Spleen (tissue), 13 donors: ENCODE measurements around the gene KIAA1614. TPM values are rescaled to one million over a fixed set of nuclear protein-coding genes. Genes with fewer than 3 reads are reported as not detected.

Experiments used
- DNase-seq: peaks from one replicate; pipeline ENCODE4 v3.0.0-alpha.2; 2020
- H3K27ac ChIP-seq, 8 donors: fragments of 200-600 bp; sonication (generic) in 7 of 8; 1 replicate in 4 of 8; 2 replicates in 4 of 8; pipeline versions ENCODE4 v1.5.0 to v1.8.0; 2016 to 2021; ENCODE audit warnings: inconsistent platforms in 4 of 8, mild to moderate bottlenecking in 4 of 8, moderate library complexity in 1 of 8
- H3K27me3 ChIP-seq, 7 donors: fragments of 200-600 bp; sonication (generic) in 6 of 7; replicated peaks in 1 of 7; 1 replicate in 4 of 7; 2 replicates in 3 of 7; pipeline versions ENCODE4 v1.5.0 to v1.8.0; 2016 to 2021; ENCODE audit warnings: inconsistent platforms in 3 of 7, mild to moderate bottlenecking in 1 of 7
- H3K36me3 ChIP-seq, 6 donors: fragments of 200-600 bp; sonication (generic) in 5 of 6; 1 replicate in 4 of 6; 2 replicates in 2 of 6; pipeline versions ENCODE4 v1.5.0 to v1.8.0; 2016 to 2021; ENCODE audit warnings: inconsistent platforms in 2 of 6
- H3K4me1 ChIP-seq, 6 donors: fragments of 200-600 bp; sonication (generic) in 5 of 6; 1 replicate in 3 of 6; 2 replicates in 3 of 6; pipeline versions ENCODE4 v1.5.0 to v1.8.0; 2016 to 2021; ENCODE audit warnings: inconsistent platforms in 3 of 6
- H3K4me3 ChIP-seq, 8 donors: fragments of 200-600 bp; sonication (generic) in 7 of 8; 1 replicate in 4 of 8; 2 replicates in 4 of 8; pipeline versions ENCODE4 v1.5.0 to v1.8.0; 2016 to 2021; ENCODE audit warnings: inconsistent platforms in 4 of 8, mild to moderate bottlenecking in 4 of 8, moderate library complexity in 2 of 8
- H3K9me3 ChIP-seq, 8 donors: fragments of 200-600 bp; sonication (generic) in 7 of 8; 1 replicate in 4 of 8; 2 replicates in 4 of 8; pipeline versions ENCODE4 v1.5.0 to v1.8.0; 2016 to 2021; ENCODE audit warnings: inconsistent platforms in 4 of 8
- POLR2A ChIP-seq, 3 donors: fragments of 450-650 bp; IDR thresholded peaks; one replicate each; pipeline ENCODE4 v1.5.1; 2017; ENCODE audit warnings: antibody characterized with exemption in 3 of 3, mild to moderate bottlenecking in 1 of 3
- POLR2AphosphoS5 ChIP-seq, 3 donors: sonication (generic); formaldehyde crosslinking; IDR thresholded peaks; one replicate each; pipeline ENCODE4 v1.5.1; 2017; ENCODE audit warnings: antibody characterized with exemption in 3 of 3
- whole genome bisulfite sequencing, 5 donors: extraction: QIAGEN DNeasy Blood & Tissue Kit in 3 of 5; methylation state at CpG; one replicate each; pipeline versions ENCODE4 v1.1.5 to v1.1.7; 2013 to 2018; 5-methylcytosine and 5-hydroxymethylcytosine counted together
- intact Hi-C: fragments of 100-400 bp; cut with DNase I; formaldehyde crosslinking; loops from one replicate; pipeline ENCODE4 v1.15.0; 2023; ENCODE audit warnings: low total_unique reads
- long read RNA-seq, 2 donors: transcript quantifications; one replicate each; lab custom pipeline, GENCODE V29; 2026
- polyA plus RNA-seq, 3 donors: library from polyadenylated mRNA; stranded (reverse); fragments of 200-250 nt; gene quantifications; one replicate each; pipeline ENCODE4 v1.2.1, GENCODE V29; 2013
- total RNA-seq, 7 donors: library from RNA; depleted of rRNA in 3 of 7; stranded (reverse); fragments of >200 nt in 3 of 7; fragmentation: NEBNext Ultra II Directional in 4 of 7; extraction: Animal tissue kit (Norgen Biotek cat#: 25700) in 4 of 7; gene quantifications; one replicate each; pipeline versions ENCODE4 v1.1.0 to v1.2.1, GENCODE V29; 2016 to 2021
- TF ChIP-seq, protein P1 (sequence below), 11 experiments: fragments of 200-600 bp in 7 of 11; fragments of 450-650 bp in 4 of 11; sonication (generic) in 4 of 11; IDR thresholded peaks in 8 of 11; conservative IDR thresholded peaks in 3 of 11; 1 replicate in 7 of 11; 2 replicates in 4 of 11; pipeline versions ENCODE4 v1.4.0 to v1.8.0; 2016 to 2021; ENCODE audit warnings: antibody characterized with exemption in 11 of 11, inconsistent platforms in 4 of 11, mild to moderate bottlenecking in 1 of 11
- donor health status: healthy with polysubstance abuse.
- donor health status: DM: no; HTN: no; CAD: no; lungs with moderate emphysema.
- donor health status: DM: no; HTN: no; CAD: no.
- donor health status: Bipolar disorder and iron deficiency.
- donor health status: healthy.
- donor health status: DM: no; HTN: no; CAD: no.
- donor health status: DM: yes; HTN: yes; CAD: no.

The KIAA1614 gene
- 1 to 10 TPM; 2.4 to 7.4 (median 4.8) TPM for total RNA-seq
- polyA plus RNA-seq: 1 to 10 TPM in 1 of 3 donors, under 1 TPM in 2; 0.50 to 2.4 (median 0.85) TPM
- long read RNA-seq, donor 1: 0 reads
- long read RNA-seq, donor 2: 0 reads

DNA sequence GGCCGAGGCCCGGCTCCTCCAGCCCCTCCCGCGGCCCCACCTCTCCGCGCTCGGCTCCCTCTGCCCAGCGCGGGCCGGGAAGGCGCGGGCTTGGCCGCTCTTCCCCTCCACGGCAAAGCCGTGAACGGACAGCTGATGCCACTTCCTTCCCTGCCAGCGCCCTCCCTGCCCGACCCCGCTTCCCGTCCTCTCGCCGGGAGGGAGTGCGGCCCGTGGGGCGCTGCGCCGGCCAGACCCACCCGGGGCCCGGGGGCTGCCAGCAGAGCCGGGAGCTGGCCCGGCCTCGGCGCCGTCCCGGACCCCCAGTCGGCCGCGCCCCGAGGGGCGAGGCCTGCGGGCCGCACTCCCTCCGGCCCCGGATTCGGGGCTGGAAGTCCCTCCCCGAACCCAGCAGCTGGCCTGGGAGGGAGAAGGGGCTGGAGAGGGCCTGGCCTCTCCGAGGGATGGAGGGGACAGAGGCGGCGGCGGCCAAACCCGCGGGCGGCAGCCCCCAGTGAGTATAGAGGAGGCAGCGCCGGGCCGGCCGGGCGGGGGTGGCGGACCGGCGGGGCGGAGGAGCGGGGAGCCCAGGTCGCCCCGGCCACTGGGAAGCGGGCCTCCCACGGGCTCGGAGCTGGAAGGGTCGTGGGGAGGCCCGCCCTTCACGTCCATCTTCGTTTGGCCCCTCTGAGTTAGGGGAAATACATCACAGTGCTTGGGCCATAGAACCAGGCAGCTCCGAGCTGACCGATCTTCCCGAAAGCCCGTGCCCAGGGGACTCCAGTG lies at the start of gene KIAA1614:
Gene KIAA1614 (plus strand): TSS at position 97 of the 765 bp plus-strand sequence. CDS start 347 bp downstream, at position 444.
- H3K4me1 ChIP-seq: peaks cover 0 to 36% (median 20%) of the 10 kb centered on the region in 6 donors
- H3K27me3 ChIP-seq: peaks cover 0 to 40% (median 19%) of the 10 kb centered on the region in 7 donors
- intact Hi-C loops: no loop called here
- H3K4me3 ChIP-seq: peak within 1 kb of the TSS; percentile 33 to 71 (median 54)
- H3K36me3 ChIP-seq: no peaks in the 10 kb centered on the region
- DNase-seq: no peak
- H3K9me3 ChIP-seq: no peaks in the 10 kb centered on the region
- TF ChIP-seq POLR2AphosphoS5 (IDR thresholded peaks at IDR 0.05) (peak; percentile 40 to 73 (median 67)), POLR2A (IDR thresholded peaks at IDR 0.05) (no peak)
- H3K27ac ChIP-seq: peak within 1 kb of the TSS in 7 of 8 donors; percentile 73 to 86 (median 82)
- 6 to 25% (median 10%) methylated on average over 30 to 76 of the region's 76 CpGs for WGBS, 5 donors

- Histone ChIP-seq H3K4me1 (peaks cover 0 to 8% (median 2%) of the 10 kb centered on the region in 6 donors), H3K9me3 (no peaks in the 10 kb centered on the region), H3K27ac (no peak overlapping the region), H3K27me3 (no peaks in the 10 kb centered on the region), H3K4me3 (no peak overlapping the region), H3K36me3 (peaks cover 0 to 29% (median 10%) of the 10 kb centered on the region in 6 donors)
- TF ChIP-seq, protein P1, sequence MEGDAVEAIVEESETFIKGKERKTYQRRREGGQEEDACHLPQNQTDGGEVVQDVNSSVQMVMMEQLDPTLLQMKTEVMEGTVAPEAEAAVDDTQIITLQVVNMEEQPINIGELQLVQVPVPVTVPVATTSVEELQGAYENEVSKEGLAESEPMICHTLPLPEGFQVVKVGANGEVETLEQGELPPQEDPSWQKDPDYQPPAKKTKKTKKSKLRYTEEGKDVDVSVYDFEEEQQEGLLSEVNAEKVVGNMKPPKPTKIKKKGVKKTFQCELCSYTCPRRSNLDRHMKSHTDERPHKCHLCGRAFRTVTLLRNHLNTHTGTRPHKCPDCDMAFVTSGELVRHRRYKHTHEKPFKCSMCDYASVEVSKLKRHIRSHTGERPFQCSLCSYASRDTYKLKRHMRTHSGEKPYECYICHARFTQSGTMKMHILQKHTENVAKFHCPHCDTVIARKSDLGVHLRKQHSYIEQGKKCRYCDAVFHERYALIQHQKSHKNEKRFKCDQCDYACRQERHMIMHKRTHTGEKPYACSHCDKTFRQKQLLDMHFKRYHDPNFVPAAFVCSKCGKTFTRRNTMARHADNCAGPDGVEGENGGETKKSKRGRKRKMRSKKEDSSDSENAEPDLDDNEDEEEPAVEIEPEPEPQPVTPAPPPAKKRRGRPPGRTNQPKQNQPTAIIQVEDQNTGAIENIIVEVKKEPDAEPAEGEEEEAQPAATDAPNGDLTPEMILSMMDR (IDR thresholded peaks at IDR 0.05 in 8 of 11, conservative IDR thresholded peaks at IDR 0.05 in 3 of 11): peak; percentile 29 to 83 (median 74)
- no peak for TF ChIP-seq POLR2A (IDR thresholded peaks at IDR 0.05)
- no peak for DNase-seq
- intact Hi-C loops: loop anchor here (5.0 to 10.0 kb wide), 3 partner anchors 228 to 346 kb away; partner anchors contain the start of gene XPR1
- 33 to 47% (median 34%) methylated on average over 6 of the region's 6 CpGs for WGBS, 5 donors
Observed at GRCh38 chr1:180863158-180863775, 49.4 kb upstream of the KIAA1614 start.

DNA sequence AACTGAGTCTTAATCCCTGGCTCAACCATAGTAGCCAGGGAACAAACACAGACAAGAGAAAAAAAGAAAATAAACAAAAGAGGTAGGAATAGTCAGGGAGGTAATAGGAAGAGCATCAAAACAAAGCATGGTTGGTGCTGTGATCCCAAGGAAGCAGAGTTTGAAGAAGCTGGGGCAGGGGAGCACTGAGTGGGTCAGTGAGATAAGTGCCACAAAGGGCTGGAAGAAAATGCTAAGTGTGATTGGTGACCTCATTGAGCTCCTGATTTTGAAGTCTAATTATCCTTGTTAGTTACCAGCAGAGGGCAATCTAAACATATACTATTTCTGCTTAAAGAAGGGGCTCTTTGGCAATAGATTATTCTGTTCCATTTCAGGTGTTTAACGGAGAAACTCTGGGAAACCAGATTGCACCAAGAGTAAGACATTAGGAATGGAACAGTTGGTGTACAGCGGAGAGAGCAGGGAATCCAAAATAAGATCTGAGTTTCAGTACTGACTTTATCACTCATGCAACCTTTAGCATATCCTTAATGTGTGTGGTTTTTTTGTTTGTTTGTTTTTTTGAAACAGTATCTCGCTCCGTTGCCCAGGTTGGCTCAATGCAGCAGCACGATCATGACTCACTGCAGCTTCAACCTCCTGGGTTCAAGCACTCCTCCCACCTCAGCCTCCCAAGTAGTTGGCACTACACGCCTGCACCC lies 30.7 kb upstream of the KIAA1614 start:
- Histone ChIP-seq H3K27ac (no peak overlapping the region), H3K4me3 (no peak overlapping the region), H3K9me3 (no peaks in the 10 kb centered on the region), H3K4me1 (no peaks in the 10 kb centered on the region), H3K36me3 (peaks cover 0 to 78% (median 8%) of the 10 kb centered on the region in 6 donors), H3K27me3 (no peaks in the 10 kb centered on the region)
- TF ChIP-seq, protein P1 (IDR thresholded peaks at IDR 0.05 in 8 of 11, conservative IDR thresholded peaks at IDR 0.05 in 3 of 11): peak in 8 of 11 experiments; percentile 14 to 56 (median 42)
- TF ChIP-seq POLR2A (IDR thresholded peaks at IDR 0.05): no peak
- intact Hi-C loops: loop anchor here (5.0 kb wide), 1 partner anchor 285 kb away; no protein-coding TSS in a partner anchor
- WGBS, 5 donors: 70 to 78% (median 75%) methylated on average over 6 of the region's 6 CpGs
- no peak for DNase-seq

GRCh38 chr1:180884588-180885300 lies 28.0 kb upstream of the KIAA1614 start:
- TF ChIP-seq, protein P1 (IDR thresholded peaks at IDR 0.05 in 8 of 11, conservative IDR thresholded peaks at IDR 0.05 in 3 of 11): no peak
- TF ChIP-seq POLR2AphosphoS5 (IDR thresholded peaks at IDR 0.05) (no peak), POLR2A (IDR thresholded peaks at IDR 0.05) (no peak)
- Histone ChIP-seq H3K27me3 (no peaks in the 10 kb centered on the region), H3K9me3 (no peaks in the 10 kb centered on the region), H3K36me3 (peaks cover 0 to 54% (median 5%) of the 10 kb centered on the region in 6 donors), H3K4me3 (no peak overlapping the region), H3K4me1 (no peaks in the 10 kb centered on the region), H3K27ac (no peak overlapping the region)
- intact Hi-C loops: loop anchor here (5.0 kb wide), 1 partner anchor 283 kb away; no protein-coding TSS in a partner anchor
- DNase-seq: no peak
- WGBS, 5 donors: 94 to 97% (median 95%) methylated on average over 3 of the region's 3 CpGs
